Limb (tissue), 2 donors: ENCODE results near the gene MMS22L.
"Not testable (repeated sequence)": the region's sequence is repeated elsewhere in the genome, so short reads cannot be mapped to it uniquely, and the experiment has no call there.

Experiments used
- DNase-seq, 2 donors: peaks; one replicate each; pipeline ENCODE4 v3.0.0-alpha.2; 2016; ENCODE audit errors: extremely low spot score in 2 of 2

The MMS22L gene

DNA sequence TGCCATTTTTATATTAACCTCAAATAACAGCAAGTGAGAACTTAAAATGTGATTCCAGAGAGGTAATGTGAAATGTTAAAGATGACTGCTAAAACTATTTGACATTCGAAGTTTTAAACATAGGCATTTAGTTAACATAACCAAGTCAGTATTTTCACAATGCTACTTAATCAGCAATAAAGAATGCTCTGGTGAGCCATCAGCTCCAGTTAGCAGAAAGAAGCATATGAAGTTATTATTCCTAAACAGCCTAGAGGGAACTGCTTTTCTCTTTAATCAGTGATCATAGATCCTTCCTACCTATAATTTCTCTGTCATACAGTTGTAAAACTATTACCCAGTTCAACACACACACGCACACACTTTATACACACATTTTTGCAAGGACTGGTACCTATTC is 60.1 kb downstream of the MMS22L start:
- DNase-seq = no peak

DNA sequence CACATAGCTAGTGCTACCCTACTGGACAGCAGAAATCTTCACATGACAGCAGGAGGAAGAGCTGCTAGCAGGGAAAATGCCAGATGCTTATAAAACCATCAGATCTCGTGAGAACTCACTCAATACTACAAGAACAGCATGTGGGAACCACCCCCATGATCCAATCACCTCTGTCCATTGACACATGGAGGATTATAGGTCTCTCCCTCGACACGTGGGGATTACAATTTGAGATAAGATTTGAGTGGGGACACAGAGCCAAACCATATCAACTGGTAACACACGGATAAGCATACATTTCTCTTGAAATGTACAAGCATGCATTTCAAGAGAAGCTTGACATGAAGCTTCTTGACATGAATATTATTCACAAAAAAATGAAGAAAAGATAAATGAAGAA is 64.1 kb downstream of the MMS22L start:
- no peak for DNase-seq

GRCh38 chr6:97215157-97215769 is 67.8 kb downstream of the MMS22L start:
- peak; percentile 30 to 37 for DNase-seq

GRCh38 chr6:97214671-97215070 is 68.3 kb downstream of the MMS22L start:
- no peak for DNase-seq

DNA sequence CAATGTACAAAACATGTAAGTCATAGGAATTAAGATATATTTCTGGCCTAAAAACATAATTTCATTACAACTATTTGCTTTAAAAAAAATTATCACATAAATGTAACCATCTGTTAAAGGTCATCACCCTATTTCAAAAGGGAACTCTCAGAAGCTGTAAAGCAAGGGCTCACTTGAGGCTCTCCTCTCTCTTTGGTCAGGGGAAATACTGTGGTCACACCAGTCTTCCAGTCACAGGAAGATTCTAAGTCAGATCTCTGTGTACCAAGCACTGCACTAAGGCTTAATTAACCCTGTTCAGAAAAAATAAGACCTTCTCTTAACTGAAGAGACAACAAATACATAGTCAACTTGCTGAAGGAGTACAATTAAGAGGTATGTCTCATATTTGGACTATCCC is 75.6 kb downstream of the MMS22L start:
- DNase-seq = no peak

DNA sequence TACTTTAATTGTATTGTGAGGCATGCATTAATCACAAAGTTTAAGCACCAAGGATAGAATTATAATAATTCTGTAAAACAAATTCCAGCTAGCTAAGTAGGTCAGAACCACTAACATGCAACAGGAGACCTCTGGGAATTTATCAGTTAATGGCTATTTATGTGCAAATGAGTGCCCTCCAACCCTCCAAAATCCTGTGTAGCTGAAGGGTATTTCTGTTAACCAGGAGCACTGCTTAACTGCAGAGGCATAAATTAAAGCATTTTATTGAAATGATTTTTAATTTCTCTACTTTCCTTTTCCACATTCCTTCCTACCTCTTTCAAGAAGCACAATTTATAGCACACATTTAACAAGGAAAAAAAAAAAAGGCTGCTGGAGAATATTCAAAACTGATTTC is 77.0 kb downstream of the MMS22L start:
- DNase-seq = no peak

DNA sequence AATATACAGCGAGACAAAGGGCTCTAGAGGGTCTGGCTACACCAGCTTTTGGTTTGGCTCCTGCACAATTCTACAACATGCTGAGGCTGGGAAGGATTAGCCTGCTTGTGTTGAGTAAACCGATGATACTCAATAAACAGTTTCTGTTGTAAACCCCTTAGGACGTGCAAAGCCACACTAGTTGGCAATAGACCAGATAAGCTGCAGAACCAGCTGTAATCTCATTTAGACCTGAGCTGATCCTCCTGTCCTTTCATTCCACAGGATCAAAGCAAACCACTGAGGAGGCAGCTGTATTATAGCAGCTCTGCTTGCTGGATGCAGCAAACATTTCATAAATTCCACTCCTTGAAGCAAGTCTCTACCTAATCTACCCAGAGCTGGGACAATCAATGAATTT is 79.7 kb downstream of the MMS22L start:
- DNase-seq = no peak

- no peak for DNase-seq
These were observed 84.9 kb downstream of the MMS22L start for GRCh38 chr6:97198046-97198565.

DNA sequence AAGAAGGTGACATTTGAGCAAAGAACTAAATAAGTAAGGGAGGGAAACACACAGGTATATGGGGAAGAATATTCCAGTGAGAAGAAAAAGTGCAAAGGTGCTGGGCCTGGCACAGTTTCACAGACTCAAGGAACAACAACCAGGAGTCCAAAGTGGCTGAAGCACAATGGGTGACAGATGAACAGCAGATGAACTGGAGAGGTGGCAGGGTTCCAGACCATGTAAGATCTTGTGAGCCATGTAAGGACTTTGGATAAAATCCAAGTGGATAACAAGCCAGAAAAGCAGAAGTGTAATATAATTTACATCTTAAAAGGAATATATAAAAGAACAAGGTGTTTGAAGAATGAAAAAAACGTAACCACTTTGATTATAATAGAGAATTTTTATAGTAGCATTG is 87.9 kb downstream of the MMS22L start:
- DNase-seq = no peak

DNA sequence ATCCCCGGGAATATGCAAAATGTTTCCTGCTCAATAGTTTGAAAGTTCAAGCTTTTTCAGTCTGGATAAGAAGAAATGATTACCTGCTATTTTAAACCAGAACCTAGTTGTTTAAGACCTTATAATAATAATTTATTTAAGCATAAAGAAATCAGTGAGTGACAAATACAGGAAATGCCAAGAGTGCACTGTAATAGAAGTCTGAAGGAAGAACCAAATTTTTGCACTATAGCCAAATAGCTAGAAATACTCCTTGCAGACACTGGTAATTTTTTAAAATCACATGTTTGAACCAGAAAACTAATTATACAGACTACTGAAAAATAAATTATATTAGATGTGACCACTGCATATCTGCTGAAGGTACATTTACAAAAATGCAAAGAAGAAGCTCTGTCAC is 93.2 kb downstream of the MMS22L start:
- no peak for DNase-seq

GRCh38 chr6:97187951-97188350 is 95.1 kb downstream of the MMS22L start:
- no peak for DNase-seq

- peak; percentile 61 to 76 for DNase-seq
These were observed 96.5 kb downstream of the MMS22L start for GRCh38 chr6:97186416-97186999.

- DNase-seq = no peak
These were observed 105.1 kb downstream of the MMS22L start for GRCh38 chr6:97177905-97178304.

DNA sequence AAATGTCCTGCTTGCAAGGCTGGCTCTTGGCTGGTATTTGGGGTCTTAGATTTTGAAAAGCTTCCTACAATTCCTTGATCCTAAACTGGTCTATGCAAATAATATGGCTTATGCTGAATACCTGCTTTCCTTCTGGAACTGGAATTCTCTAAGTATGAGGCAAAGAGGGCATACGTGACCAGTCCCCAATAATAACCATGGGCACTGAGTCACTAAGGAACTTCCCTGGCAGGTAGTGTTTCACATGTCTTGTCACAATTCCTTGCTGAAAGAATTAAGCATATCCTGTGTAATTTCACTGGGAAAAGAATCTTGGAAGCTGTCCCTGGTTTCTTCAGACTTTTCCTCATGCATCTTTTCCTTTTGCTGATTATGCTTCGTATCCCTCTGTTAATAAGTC is 106.5 kb downstream of the MMS22L start:
- DNase-seq = no peak

GRCh38 chr6:97175806-97176205 is 107.2 kb downstream of the MMS22L start:
- DNase-seq = no peak

GRCh38 chr6:97174471-97174870 is 108.5 kb downstream of the MMS22L start:
- DNase-seq = no peak

DNA sequence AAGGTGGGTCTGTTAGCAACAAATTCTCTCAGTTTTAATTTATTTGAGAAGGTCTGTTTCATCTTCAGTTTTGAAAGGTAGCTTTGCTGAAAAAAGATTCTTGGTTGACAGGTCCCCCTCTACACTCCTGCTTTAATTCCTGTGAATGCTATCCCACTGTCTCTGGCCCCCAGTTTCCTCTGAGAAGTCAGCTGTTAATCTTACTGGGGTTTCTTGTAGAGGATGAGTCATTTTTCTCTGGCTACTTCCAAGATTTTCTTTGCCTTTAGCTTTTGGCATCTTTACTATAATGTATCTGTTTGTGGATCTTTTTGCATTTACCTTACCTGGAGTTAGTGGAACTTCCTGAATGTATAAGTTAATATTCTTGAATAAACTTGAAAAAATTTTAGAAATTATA is 122.7 kb downstream of the MMS22L start:
- no peak for DNase-seq

DNA sequence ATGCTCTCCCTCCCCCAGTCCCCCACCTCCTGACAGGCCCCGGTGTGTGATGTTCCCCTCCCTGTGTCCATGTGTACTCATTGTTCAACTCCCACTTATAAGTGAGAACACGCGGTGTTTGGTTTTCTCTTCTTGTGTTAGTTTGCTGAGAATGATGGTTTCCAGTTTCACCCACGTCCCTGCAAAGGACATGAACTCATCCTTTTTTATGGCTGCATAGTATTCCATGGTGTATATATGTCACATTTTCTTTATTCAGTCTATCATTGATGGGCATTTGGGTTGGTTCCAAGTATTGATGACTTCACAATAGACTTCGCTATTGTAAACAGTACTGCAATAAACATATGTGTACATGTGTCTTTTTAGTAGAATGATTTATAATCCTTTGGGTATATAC is 127.6 kb downstream of the MMS22L start:
- not testable (repeated sequence) for DNase-seq

GRCh38 chr6:97154015-97154414 is 129.0 kb downstream of the MMS22L start:
- DNase-seq = no peak

DNA sequence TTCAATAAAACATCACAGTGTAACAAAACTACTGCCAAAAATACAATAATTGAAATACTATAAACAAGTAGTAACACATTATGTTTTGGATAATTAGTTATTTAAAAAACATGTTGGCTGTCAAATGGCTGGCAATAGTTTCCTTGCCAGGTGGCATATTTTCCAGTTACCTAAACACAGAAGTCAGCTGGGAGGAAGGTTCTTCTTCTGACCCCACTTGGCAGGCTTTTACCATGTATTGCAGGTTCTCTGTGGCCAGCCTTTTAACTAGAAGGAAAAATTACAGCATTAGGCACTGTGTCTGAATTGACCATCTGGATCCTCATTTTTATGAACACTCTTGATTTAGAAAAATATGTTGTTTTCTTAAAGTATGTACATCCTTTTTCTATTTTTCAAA is 131.4 kb downstream of the MMS22L start:
- DNase-seq = no peak

DNA sequence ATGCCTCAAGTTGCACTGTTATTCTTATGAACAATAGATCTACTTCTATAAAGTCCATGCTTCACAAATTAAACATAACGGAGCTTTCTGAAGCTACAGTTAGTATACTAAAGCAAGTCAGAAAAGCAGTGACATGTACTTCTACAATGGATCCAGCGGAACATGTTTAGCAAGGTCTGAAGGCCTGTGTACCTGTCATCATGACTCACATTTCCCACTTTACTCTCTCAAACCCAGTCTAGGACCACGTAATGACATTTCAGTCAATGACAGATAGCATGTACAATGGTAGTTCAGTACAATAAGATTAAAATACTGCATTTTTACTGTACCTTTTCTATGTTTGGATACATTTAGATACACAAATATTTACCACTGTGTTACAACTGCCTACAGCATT is 132.1 kb downstream of the MMS22L start:
- DNase-seq = no peak

GRCh38 chr6:97147421-97147820 is 135.6 kb downstream of the MMS22L start:
- no peak for DNase-seq

GRCh38 chr6:97145691-97146090 is 137.3 kb downstream of the MMS22L start:
- DNase-seq = no peak

DNA sequence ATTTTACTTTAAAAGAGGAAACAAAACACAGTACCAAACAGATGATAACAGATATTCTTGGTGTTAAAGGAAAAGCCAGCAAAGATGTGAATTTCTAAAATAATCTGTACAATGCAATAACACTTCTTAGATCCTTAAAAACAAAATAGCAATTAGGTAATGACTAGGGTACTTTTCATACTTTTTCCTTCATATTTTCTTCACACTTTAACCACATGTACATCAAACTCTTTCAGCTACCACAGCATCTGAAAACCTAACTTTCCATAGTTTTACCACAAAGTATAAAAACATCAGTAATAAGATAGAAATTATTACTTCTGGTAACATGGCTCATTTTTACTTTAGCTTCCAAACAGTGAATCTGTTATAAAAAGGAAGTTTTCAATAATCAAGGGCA is 141.3 kb downstream of the MMS22L start:
- DNase-seq = no peak
